Measurements from ENCODE around the gene HELQ.
A peak's percentile ranks its signal among the peaks of the same experiment; 100 is the strongest.
"Not testable (repeated sequence)": the region's sequence is repeated elsewhere in the genome, so short reads cannot be mapped to it uniquely, and the experiment has no call there.

HELQ gene, protein sequence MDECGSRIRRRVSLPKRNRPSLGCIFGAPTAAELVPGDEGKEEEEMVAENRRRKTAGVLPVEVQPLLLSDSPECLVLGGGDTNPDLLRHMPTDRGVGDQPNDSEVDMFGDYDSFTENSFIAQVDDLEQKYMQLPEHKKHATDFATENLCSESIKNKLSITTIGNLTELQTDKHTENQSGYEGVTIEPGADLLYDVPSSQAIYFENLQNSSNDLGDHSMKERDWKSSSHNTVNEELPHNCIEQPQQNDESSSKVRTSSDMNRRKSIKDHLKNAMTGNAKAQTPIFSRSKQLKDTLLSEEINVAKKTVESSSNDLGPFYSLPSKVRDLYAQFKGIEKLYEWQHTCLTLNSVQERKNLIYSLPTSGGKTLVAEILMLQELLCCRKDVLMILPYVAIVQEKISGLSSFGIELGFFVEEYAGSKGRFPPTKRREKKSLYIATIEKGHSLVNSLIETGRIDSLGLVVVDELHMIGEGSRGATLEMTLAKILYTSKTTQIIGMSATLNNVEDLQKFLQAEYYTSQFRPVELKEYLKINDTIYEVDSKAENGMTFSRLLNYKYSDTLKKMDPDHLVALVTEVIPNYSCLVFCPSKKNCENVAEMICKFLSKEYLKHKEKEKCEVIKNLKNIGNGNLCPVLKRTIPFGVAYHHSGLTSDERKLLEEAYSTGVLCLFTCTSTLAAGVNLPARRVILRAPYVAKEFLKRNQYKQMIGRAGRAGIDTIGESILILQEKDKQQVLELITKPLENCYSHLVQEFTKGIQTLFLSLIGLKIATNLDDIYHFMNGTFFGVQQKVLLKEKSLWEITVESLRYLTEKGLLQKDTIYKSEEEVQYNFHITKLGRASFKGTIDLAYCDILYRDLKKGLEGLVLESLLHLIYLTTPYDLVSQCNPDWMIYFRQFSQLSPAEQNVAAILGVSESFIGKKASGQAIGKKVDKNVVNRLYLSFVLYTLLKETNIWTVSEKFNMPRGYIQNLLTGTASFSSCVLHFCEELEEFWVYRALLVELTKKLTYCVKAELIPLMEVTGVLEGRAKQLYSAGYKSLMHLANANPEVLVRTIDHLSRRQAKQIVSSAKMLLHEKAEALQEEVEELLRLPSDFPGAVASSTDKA

GRCh38 chr4:83455281-83456183 is at the start of gene HELQ, which contains the start of gene MRPS18C:
TSS of gene HELQ (minus strand) at chr4:83455823. CDS start at chr4:83455693, 130 bp downstream.
TSS of gene MRPS18C (plus strand) at chr4:83456058. CDS start at chr4:83456078, 20 bp downstream.
- peak; percentile 95 for DNase-seq

DNA sequence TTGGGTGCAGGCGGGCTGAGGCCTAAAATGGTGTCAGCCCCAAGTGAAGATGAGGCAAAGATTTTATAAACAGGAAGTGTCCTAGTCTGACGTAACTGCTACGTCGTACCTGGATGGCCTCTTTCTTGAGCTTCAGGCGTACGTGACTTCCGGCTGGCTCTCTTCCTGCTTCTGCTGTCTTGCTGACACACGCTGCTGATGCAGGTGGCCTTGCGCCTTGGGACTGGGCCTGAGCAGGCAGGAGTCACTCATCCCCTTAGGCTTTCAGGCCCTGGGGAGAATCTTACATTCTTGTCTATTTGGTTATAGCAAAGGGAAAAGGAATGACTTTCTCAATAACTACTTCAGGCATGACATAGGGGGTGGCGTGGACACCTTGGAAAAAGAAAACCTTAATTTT is 49.4 kb upstream of the HELQ start:
- DNase-seq: no peak

GRCh38 chr4:83504503-83504902 is 48.9 kb upstream of the HELQ start:
- DNase-seq: no peak

GRCh38 chr4:83503974-83504373 is 48.4 kb upstream of the HELQ start:
- no peak for DNase-seq

- DNase-seq: not testable (repeated sequence)
Measured at GRCh38 chr4:83501671-83502070, 46.0 kb upstream of the HELQ start.

GRCh38 chr4:83498187-83498586 is 42.6 kb upstream of the HELQ start:
- DNase-seq: no peak

DNA sequence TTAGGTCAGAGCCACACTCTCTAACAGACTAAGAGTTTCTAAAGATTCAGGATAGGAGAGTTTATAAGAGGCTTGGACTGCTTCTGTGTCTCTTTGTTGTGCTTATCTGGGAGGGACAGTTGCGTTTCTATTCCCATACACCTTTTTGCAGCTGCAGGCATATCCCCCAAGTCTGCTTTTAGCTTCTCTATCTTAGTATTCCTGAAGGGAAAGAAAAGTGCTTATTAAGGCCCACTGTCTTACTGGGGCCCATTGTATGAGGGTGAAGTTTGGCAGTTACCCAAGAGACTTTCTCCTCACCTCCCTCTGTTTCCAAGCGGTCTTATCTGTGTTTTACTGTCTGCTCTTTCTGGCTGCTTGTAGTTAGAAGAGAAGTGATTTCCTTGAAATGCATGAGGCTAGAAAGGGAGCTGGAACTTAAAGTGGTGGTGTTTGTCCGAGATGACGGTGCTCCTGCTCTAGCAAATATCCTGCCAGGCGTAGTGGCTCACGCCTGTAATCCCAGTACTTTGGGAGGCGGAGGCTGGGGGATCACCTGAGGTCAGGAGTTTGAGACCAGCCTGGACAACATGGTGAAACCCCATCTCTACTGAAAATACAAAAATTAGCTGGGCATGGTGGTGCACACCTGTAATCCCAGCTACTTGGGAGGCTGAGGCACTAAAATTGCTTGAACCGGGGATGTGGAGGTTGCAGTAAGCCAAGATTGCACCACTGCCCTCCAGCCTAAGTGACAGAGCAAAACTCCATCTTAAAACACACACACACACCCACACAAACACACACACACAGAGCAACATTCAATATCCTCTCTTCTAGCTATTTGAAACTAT is 40.7 kb upstream of the HELQ start:
- not testable (repeated sequence) for DNase-seq

GRCh38 chr4:83490876-83491450 is 35.3 kb upstream of the HELQ start:
- peak; percentile 45 for DNase-seq

DNA sequence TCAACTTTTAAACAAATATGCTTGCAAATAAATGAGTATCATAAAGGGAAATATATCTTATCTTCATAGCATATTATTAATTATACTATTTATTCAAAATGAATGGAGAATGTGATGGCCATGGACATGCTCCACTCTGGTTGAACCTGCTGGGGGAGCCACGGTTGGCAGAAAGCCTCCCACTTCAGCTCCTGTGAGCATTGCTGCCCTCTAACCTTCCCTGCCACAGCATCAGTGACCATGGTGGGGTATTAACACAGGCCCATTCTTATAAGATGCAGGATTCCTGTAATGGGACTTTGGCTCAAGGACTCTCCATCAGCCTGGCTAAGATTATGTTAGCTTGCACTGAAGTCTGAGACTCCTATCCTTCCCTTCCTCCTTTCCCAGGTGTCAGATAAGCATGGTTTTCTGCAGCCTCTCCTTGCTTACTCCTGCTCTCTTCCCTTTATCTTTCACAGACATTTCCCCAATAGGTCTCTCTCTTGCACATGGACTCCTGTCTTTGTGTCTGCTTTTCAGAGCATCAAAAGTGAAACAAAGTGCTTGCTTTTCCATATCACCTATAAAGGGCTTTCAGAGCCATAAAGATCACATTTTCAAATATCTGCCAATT is 34.2 kb upstream of the HELQ start:
- no peak for DNase-seq

DNA sequence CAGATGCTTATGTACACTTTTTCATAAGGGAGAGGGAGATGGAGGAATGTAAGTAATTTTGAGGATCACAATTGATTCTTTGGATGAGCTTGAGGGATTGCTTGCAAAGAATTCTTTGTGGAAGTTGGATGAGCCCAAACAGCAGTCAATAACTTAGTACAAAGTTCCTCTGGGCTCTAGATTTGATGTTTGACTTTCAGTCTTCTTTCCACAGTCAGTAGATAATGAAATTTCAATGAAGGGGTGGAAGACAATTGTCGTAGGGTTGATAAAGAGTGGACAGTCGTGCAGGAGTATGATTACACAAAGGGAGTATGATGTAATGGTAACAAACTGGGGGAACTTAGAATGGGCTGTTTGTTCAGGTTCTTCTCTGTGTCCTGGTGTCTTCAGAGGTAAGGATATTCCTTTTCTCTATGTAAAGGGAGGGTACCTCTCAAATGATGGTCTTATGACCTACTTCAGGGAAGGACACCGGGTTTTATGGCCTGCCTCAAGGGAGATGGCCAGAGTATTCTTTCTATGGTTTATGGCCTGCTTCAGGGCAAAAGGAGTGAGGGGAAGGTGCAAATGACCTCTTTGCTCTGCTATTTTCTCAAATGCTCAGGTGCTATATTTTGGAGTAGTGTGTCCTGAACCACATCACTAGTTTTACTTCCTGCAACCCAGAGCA is 31.0 kb upstream of the HELQ start:
- DNase-seq: no peak

GRCh38 chr4:83484500-83485461 is 29.2 kb upstream of the HELQ start, which contains the start of gene ABRAXAS1:
TSS of gene ABRAXAS1 (minus strand) at chr4:83485100. CDS start at chr4:83485072, 28 bp downstream.
- DNase-seq: peak; percentile 63

GRCh38 chr4:83473966-83474365 is 18.3 kb upstream of the HELQ start:
- DNase-seq: no peak

GRCh38 chr4:83473423-83473822 is 17.8 kb upstream of the HELQ start:
- DNase-seq: no peak

DNA sequence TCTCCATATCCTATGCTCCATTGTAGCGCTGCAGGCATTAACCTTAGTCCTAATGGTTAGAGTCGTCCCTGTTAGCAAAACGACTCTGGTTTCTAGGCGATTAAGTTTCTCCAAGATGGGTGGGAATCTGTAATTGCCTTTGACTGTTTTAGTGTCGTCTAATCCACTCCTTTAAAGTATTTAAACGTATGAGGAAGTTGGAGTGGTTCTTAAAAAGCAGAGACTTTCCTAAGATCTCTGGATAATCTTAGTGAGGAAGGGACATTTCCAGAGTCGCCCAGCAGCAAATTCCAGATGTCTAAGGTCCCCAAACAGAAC is 520 bp upstream of the HELQ start:
- DNase-seq: no peak

GRCh38 chr4:83454686-83455085 is 937 bp downstream of the HELQ start:
- no peak for DNase-seq

DNA sequence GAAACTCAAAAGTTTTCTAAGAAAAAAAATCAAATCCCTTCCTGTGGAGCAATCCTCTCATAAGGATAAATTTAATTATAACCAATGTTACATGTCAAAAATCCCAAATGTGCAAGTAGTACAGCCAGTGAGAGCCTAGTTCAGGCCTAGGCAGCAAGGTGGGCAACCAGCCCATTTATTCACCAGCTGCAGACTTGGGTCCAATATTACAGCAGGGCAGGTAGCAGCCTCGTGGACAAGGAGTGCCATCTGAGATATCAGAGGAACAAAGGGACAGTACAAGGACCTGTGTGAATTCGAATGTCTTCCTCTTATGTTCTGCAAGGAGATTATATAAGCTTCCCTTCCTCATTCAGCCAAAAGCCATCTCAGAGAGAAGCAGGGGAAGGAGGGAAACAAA is 6.6 kb downstream of the HELQ start:
- no peak for DNase-seq

GRCh38 chr4:83440899-83441298 is 14.7 kb downstream of the HELQ start:
- no peak for DNase-seq

DNA sequence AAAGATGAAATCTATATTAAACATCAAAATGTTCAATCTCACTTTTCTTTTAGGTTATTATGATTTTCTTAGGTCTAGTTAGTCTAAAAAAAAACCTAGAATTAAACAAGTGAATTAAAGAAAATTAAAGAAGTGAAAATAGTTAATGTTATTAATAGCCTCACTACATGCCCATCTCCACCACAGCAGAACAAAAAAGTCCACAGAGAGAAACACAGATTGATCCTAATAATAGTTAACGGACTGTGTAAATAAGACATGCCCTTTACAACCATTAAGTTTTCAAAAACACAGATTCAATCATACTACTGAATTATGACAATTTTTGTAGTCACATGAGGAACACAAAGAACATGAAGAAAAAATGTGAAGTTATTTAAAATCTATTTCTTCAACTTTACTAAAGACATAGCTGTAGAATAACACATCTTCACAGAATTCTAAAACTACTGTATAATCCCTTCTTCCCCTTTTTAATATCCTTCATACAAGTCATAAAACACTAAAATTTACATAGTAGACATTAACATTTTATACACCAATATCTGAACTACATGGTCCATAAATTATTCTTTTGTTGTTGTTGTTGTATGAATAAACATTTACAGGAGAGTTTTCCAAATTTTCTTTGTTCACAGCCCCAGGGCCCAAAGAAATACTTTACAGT is 15.3 kb downstream of the HELQ start:
- no peak for DNase-seq
